AG04450 (cell line): ENCODE measurements around the gene TCOF1. TPM values are rescaled to one million over a fixed set of nuclear protein-coding genes. Genes with fewer than 3 reads are reported as not detected.

Source experiments
- CTCF ChIA-PET: fragments of 300-600, 350-600 bp; formaldehyde crosslinking; extraction: SDS; loops from one replicate; lab custom pipeline; 2022; ENCODE audit warnings: antibody characterized with exemption, inconsistent platforms; lab: Charles Lee
- POLR2A ChIA-PET: fragments of 350-600 bp; formaldehyde crosslinking; extraction: SDS; loops from one replicate; lab custom pipeline; 2021; ENCODE audit warnings: antibody characterized with exemption, inconsistent platforms; lab: Yijun Ruan, JAX
- DNase-seq: peaks from one replicate; pipeline ENCODE4 v3.0.0-alpha.2; 2011; ENCODE audit warnings: low read depth, low spot score
- H3K27ac ChIP-seq: one replicate; pipeline ENCODE4 v1.5.1; 2012; ENCODE audit warnings: low read depth, low read length, control low read depth
- H3K27me3 ChIP-seq: one replicate; pipeline ENCODE4 v1.6.0; 2012; ENCODE audit warnings: low read length; ENCODE audit not compliant: control insufficient read depth, insufficient read depth
- H3K4me3 ChIP-seq: 2 replicates; pipeline ENCODE4 v1.5.1; 2011; ENCODE audit warnings: mild to moderate bottlenecking, low read depth, low read length, control low read depth
- H3K9me3 ChIP-seq: 2 replicates; pipeline ENCODE4 v1.5.1; 2012; ENCODE audit warnings: low read length; ENCODE audit not compliant: control insufficient read depth, insufficient read depth
- polyA plus RNA-seq: library from polyadenylated mRNA; depleted of rRNA; stranded (reverse); fragments of >200 nt; gene quantifications from 2 replicates; pipeline ENCODE4 v1.2.3, GENCODE V29; 2011
- TF ChIP-seq, protein P1 (sequence below): IDR thresholded peaks from 2 replicates; pipeline ENCODE4 v1.5.1; 2011; ENCODE audit warnings: low read depth, low read length, control low read depth, inconsistent platforms

Gene TCOF1
- polyA plus RNA-seq, 1 experiment = 6.5 TPM

DNA sequence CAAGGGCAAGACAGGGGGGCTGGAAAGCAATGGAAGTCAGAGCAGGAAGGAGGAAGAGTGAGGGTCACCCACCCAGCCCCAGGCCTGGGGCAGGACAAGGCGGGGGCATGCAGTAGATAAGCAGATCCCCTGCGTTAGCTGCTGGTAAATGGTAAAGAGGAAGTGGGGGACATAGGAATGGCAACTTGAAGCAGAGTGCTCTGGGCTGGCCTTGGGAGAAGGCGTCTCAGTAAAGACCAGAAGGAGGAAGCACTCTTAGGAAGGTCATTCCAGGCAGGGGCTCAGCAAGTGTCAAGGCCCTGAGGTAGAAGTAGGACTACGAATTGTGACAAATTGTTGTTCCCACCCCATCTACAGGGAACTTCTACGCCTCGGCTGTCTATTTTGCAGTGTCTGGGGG lies 15.1 kb downstream of the TCOF1 start:
- Histone ChIP-seq H3K27me3 (no peaks in the 10 kb centered on the region), H3K27ac (no peak overlapping the region), H3K4me3 (no peak overlapping the region), H3K9me3 (no peaks in the 10 kb centered on the region)
- ChIA-PET CTCF (no interaction called here), POLR2A (no interaction called here)
- no peak for DNase-seq
- TF ChIP-seq, protein P1, sequence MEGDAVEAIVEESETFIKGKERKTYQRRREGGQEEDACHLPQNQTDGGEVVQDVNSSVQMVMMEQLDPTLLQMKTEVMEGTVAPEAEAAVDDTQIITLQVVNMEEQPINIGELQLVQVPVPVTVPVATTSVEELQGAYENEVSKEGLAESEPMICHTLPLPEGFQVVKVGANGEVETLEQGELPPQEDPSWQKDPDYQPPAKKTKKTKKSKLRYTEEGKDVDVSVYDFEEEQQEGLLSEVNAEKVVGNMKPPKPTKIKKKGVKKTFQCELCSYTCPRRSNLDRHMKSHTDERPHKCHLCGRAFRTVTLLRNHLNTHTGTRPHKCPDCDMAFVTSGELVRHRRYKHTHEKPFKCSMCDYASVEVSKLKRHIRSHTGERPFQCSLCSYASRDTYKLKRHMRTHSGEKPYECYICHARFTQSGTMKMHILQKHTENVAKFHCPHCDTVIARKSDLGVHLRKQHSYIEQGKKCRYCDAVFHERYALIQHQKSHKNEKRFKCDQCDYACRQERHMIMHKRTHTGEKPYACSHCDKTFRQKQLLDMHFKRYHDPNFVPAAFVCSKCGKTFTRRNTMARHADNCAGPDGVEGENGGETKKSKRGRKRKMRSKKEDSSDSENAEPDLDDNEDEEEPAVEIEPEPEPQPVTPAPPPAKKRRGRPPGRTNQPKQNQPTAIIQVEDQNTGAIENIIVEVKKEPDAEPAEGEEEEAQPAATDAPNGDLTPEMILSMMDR = no peak

DNA sequence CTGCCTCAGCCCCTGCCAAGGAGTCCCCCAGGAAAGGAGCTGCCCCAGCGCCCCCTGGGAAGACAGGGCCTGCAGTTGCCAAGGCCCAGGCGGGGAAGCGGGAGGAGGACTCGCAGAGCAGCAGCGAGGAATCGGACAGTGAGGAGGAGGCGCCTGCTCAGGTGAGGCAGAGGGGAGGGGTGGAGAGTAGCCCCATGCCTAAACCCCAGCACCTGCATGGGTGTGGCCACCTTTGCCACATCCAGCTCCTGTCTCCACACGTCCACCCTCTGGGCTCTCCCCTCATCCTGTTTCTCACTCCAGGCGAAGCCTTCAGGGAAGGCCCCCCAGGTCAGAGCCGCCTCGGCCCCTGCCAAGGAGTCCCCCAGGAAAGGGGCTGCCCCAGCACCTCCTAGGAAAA lies 17.2 kb downstream of the TCOF1 start:
- DNase-seq = no peak
- Histone ChIP-seq H3K27ac (no peak overlapping the region), H3K27me3 (no peaks in the 10 kb centered on the region), H3K9me3 (peaks cover 10% of the 10 kb centered on the region), H3K4me3 (no peak overlapping the region)
- TF ChIP-seq, protein P1 = no peak
- ChIA-PET POLR2A (no interaction called here), CTCF (no interaction called here)

DNA sequence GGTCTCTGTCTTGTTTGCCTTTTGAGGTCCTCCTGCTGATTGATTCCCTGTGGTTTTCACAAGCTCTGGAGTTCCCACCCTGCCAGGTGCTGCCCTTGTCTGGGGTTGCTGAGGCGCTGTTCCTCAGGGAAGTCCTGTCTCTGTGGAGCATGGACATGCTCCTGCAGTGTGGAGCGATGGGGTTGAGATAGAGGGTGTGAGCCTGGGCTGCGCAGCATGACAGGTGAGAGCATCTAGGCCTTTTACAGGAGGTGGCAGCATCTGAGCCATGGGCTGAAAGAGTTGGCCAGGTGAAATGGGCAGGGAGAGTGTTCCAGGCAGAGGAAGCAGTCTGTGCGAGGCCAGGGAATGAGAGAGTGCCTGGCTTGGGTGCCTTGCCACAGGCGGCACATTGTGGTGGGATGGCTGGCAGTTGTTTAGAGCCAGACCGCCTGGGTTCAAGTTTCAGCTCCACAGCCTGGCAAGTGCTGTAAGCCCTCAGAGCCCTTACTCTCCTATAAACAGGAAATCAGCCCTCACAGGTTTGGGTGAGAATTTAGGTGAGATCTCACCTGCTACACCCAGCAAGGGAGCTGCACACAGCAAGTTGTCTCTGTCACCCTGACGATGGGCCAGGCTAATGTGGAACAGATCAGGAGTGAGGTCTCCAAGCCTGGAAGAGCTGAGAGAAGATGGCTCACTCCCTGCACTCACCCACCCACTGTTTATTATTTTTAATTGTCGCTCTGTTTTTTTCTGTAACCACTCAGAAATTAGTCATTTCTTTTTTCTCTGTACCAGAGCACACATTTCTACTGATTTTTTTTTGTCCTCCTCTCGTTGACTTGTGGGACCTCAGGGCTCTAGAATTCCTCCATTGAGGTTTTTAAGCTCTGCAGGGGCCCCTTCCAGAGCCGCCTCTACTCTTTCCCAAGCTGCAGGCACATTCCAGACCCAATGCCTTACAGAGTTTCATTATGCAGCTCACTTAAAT lies 19.6 kb downstream of the TCOF1 start:
- ChIA-PET POLR2A (interaction anchor here (0.5 to 1.5 kb wide), 3 partner anchors 12 to 75 kb away, joined by 3 to 4 read pairs (median 4); partner anchors contain the start of gene ARSI), CTCF (interaction anchor here (0.6 to 1.5 kb wide), 4 partner anchors 39 to 916 kb away, joined by 3 to 5 read pairs (median 3); no protein-coding TSS in a partner anchor)
- no peak overlapping the region for H3K4me3 ChIP-seq
- peak; percentile 26 for DNase-seq
- H3K27ac ChIP-seq = peak overlapping the region; percentile 98
- H3K9me3 ChIP-seq = peaks cover 10% of the 10 kb centered on the region
- no peaks in the 10 kb centered on the region for H3K27me3 ChIP-seq
- TF ChIP-seq, protein P1 = no peak

DNA sequence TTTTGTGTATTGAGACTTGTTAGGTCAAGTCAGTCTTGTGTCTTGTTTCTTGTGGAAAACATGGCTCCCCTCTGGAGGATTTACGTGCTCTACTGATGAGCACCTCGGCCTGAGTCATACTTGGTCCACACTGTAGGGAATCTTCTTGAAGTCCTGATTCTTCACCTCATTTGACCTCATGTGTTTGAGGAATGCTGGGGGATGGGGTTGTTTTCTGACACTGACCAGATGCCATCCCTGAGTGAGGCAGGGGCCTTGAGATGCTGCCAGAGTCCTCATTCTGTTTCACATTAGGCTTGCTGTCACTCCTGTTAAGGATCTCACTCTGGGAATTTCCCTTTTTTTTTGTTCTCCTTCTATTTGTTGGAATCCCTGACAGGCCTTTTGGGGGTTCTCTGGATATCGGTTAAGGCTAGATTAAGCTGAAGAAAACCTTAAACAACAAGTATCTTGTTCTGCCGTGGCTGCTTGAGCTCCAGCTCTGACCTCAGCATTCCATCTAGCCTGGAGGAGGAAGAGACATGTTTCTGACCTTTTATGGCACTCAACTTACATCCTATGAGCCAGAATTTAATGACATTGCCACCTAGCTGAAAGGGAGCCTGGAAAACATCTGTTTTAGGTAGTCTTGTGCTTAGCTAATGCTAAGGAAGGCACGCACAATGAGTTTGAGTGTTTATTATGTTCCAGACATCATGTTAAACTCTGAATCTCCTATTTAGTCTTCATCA lies 20.6 kb downstream of the TCOF1 start:
- peak overlapping the region; percentile 98 for H3K27ac ChIP-seq
- CTCF ChIA-PET = interaction anchor here (0.6 to 1.6 kb wide), 7 partner anchors 21 to 917 kb away, joined by 3 to 6 read pairs (median 3); no protein-coding TSS in a partner anchor
- TF ChIP-seq, protein P1 = no peak
- no peaks in the 10 kb centered on the region for H3K27me3 ChIP-seq
- H3K9me3 ChIP-seq = peaks cover 10% of the 10 kb centered on the region
- POLR2A ChIA-PET = interaction anchor here (0.7 to 1.5 kb wide), 6 partner anchors 13 to 79 kb away, joined by 3 to 4 read pairs (median 3); partner anchors contain the start of gene ARSI
- DNase-seq = peak; percentile 95
- no peak overlapping the region for H3K4me3 ChIP-seq
